NCI-H2081 treated with DMSO at 0.1 percent for 48 hours (cell line): Measurements from ENCODE around the gene CREBL2.
"Not testable (repeated sequence)": the region's sequence is repeated elsewhere in the genome, so short reads cannot be mapped to it uniquely, and the experiment has no call there.

Experiments used
- DNase-seq: peaks from one replicate; lab custom pipeline; 2025; lab: John Stamatoyannopoulos, UW

The CREBL2 gene

GRCh38 chr12:12636641-12637040, 25.0 kb downstream of the CREBL2 start:
- no peak for DNase-seq

DNA sequence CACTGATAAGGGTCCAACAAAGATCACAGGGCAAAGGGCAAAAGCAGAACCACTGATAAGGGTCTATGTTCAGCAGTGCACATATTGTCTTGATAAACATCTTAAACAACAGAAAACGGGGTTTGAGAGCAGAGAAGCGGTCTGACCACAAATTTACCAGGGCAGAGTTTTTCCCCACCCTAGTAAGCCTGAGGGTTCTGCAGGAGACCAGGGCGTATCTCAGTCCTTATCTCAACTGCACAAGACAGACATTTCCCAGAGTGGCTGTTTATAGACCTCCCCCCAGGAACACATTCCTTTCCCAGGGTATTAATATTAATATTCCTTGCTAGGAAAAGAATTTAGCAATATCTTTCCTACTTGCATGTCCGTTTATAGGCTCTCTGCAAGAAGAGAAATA, 28.3 kb downstream of the CREBL2 start:
- not testable (repeated sequence) for DNase-seq

- no peak for DNase-seq
These were observed 30.0 kb downstream of the CREBL2 start for GRCh38 chr12:12641650-12642049.

DNA sequence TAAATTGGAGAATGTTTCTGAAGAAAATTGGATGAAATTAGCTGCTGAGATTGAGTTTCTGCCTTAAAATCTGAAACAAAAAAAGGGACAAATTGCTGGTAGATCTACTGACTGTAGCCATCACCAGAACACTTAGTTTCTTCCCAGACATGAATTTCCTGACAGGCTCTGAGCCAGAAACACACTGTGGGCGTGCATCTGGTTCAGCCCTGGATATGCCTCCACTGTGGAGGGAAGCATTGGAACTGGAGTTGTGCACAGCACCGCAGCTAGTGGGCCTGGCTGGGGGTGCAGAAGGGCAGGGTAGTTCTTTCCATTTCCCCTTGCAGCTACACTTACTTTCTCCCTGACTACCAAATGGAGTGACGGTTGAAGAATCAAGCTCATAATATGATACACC, 31.2 kb downstream of the CREBL2 start:
- no peak for DNase-seq

GRCh38 chr12:12645485-12645884, 33.8 kb downstream of the CREBL2 start:
- no peak for DNase-seq

DNA sequence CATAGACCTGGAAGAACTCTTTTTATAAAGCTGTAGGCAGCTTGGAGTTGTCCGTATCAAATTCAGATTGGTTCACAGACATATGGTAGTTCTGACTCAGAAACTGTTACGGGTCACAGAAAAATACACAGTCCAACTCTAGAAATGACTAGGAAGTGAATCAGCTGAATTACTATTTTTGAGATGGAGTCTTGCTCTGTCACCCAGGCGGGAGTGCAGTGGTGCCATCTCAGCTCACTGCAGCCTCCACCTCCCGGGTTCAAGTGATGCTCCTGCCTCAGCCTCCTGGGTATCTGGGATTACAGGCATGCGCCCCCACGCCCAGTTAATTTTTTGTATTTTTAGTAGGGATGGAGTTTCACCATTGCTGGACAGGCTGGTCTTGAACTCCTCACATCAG, 34.3 kb downstream of the CREBL2 start:
- not testable (repeated sequence) for DNase-seq

DNA sequence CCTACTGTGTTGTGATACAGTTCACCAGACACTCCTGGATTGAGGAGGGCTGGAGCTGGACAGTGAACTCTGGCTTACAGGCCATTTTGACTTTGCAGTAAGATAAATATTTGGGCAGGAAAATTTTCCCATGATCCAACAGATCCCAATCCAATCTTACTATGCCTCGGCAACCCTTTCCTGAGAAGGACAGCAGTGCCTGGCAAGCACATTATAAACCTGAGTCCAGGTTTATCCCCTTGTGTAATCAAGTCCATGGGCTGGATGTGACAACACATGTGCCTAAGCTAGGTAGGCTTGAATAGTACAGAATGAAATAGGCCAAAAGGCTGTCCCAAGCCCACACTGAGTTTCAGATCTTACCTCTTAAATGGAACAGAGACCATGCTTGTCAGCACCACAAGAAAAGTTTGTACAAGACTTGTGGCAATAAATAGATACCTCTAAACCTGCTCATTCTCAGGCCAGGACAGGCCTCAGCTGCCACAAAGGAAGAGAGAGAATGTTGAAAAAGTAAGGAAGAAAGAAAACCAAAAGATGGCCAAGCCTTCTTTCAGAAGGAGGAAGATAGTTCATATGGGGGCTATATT, 34.9 kb downstream of the CREBL2 start:
- no peak for DNase-seq

DNA sequence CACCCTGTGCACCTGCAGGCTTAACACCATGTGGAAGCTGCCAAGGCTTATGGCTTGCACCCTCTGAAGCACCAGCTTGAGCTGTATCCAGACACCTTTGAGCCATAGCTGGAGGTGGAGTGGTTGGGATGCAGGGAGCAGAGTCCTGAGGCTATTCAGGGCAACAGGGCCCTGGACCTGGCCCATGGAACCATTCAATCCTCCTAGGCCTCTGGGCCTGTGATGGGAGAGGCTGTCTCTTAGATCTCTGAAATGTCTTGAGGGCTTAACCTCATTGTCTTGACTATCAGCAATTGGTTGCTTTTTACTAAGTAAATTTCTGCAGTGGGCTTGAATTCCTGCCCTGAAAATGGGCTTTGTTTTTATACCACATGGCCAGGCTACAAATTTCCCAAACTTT, 36.6 kb downstream of the CREBL2 start:
- no peak for DNase-seq

DNA sequence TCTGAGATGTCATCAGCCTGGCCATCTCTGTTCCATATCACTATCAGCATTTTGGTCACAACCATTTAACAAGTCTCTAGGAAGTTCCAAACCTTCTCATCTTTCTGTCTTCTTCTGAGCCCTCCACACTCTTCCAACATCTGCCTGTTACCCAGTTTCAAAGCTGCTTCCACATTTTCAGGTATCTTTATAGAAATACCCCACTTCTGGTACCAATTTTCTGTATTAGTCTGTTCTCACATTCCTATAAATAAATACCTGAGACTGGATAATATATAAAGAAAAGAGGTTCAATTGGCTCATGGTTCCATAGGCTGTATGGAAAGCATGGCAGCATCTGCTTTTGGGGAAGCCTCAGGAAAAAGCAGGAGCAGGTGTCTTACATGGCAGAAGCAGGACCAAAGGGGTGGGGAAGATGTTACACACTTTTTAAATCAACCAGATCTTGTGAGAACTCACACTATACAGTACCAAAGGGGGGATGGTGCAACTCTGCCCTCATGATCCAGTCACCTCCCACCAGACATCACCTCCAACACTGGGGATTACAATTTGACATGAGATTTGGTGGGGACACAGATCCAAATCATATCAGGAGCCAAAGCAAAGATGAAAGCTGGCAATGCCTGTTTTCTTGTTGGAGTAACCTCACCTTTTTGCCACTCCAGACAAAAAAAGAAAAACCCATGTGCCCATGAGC, 37.4 kb downstream of the CREBL2 start:
- DNase-seq, result no peak

- no peak for DNase-seq
These were observed 40.1 kb downstream of the CREBL2 start for GRCh38 chr12:12651752-12652151.

DNA sequence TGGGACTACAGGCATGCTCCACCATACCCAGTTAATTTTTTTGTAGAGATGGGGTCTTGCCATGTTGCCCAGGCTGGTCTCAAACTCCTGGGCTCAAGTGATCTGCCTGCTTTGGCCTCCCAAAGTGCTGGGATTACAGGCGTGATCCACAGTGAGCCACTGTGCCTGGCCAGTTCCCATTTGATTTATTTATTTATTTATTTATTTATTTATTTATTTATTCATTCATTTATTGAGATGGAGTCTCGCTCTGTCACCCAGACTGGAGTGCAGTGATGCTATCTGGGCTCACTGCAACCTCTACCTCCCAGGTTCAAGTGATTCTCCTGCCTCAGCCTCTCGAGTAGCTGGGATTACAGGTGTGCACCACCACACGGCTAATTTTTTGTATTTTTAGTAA, 41.0 kb downstream of the CREBL2 start:
- DNase-seq, result not testable (repeated sequence)

DNA sequence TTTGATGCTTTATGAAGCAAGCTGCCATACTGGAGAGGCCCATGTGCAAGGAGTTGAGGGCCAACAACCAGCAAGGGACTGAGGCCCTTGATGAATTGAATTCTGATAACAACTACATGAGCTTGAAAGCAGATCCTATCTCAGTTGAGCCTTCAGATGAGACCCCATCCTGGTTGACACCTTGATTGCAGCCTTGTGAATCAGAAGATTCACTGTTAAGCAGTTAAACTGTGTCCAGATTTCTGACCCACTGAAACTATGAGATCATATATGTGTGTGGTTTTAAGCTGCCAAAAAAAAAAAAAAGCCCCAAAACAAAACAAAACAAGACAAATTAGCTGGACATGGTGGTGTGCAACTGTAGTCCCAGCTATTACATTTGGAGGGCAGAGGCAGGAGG, 42.2 kb downstream of the CREBL2 start:
- no peak for DNase-seq

GRCh38 chr12:12654691-12655460, 43.2 kb downstream of the CREBL2 start:
- DNase-seq, result no peak

DNA sequence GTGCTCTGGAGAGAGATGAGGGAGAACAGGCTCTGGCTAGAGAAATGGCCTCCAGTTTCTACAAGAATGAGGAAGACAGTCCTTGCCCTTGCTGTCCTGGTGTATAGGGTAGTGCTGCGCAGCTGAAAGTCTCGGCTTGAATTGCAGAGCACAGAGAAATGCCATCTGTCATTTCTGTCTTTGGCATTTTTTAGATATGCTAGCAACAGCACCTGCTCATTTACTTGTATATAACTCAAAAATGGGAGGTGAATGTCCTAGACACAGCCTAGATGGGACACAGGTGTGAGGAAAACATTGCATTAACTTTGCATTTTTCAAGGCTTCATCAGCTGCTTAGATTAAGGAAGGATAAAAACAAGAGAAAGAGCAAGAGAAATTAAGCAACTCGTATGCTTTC, 48.5 kb downstream of the CREBL2 start:
- no peak for DNase-seq

DNA sequence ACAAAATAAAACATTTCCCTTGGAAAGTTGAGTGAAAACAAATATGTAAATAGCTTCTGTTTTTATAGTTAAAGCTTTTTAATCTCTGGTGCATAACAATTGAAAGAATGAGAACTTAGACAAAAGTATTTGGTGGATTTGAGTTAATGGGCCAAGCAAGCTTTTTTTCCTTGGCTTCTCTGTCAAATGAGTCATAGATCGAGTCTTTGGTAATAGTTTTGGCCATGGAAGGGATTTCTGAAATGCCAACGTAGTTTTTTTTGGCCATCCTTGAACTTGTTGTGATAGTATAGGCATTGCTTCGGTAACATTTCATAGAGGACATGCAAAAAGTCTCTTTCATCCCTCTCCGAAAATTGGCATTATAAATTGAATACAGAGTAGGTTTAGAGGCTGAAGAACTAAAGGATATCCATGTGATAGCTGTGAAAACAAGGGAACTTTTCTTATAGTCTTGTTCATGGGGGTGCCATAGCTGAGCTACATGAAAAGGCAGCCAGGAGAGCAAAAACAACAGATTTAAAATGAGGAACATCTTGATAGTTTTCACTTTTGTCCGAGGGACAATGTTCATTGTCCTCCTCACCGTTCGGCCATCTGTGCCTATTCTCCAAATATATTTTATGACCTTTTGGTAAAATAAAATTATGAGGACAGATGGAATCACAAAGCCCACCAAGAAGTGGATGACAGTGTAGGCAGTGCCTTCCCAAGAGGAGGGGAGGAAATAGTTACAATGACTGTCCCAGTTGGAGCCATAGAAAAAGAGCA, 49.6 kb downstream of the CREBL2 start:
- no peak for DNase-seq

DNA sequence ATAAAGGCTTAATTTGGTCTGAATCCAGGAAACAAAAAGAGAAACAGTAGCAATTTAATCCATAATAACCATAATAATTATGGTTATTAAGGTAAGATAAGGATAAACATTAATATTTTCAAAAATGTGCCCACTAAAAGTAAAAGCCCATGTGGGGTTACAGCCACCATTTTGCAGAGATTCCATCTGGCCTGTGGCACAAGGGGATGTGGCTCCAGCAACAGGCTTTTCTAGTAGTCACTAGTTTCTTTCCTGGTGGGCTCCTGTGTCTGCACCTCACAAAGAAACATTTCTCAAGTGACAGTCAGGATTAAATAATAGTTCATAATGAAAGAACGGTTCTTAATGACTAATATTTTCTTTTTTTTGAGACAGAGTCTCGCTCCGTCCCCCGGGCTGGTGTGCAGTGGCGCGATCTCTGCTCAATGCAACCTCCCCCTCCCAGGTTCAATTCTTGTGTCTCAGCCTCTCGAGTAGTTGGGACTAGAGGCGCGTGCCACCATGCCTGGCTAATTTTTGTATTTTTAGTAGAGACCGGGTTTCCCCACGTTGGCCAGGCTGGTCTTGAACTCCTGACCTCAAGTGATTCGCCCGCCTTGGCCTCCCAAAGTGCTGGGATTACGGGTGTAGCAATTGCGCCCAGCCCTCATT, 52.1 kb downstream of the CREBL2 start:
- DNase-seq, result no peak

- no peak for DNase-seq
These were observed 53.5 kb downstream of the CREBL2 start for GRCh38 chr12:12665194-12665593.

GRCh38 chr12:12668005-12668404, 56.3 kb downstream of the CREBL2 start:
- DNase-seq, result no peak

DNA sequence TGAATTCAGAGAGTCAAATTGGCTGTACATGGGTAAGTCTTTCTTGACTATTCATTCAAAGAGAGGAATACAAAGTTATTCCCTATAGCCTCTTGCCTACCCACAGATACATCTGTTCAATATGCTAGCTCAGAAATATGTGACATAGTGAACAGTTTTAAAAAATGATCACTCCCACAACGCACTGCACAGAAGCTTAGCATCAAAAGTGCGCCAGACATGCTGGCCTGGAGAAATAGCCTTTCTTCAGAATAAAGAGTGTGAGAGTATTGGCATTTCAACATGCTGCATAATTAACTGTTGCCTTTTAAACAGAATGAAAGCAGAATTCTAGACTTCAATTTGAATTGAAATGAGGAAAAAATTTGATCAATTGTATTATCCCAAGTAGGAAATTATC, 57.3 kb downstream of the CREBL2 start:
- no peak for DNase-seq

GRCh38 chr12:12671850-12672660, 60.4 kb downstream of the CREBL2 start:
- no peak for DNase-seq

DNA sequence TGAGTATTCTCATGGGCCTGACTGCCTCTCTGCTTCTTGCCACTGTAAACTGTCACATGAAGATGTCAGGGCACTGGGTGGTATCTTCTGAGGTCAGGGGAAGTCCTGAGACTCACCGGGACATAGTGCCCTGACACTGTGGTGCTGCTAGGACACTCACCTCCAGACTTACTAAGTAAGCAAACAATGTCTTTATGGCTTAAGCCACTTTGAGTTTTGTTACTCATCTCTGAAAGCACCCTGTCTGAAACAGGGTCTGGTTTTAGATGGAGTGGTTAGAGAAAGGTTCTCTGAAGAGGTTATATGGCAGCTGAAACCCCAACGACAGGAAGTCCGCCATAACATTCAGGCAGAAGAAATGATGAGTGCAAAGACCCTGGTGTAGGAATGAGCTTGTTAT, 61.6 kb downstream of the CREBL2 start:
- no peak for DNase-seq
